SK-N-SH (cell line): ENCODE data around the gene TEX38. TPM values are rescaled to one million over a fixed set of nuclear protein-coding genes. Genes with fewer than 3 reads are reported as not detected.

Source experiments
- CTCF ChIA-PET: fragments of 300-600, 350-600 bp; formaldehyde crosslinking; extraction: SDS; loops from one replicate; lab custom pipeline; 2021; lab: Yijun Ruan, JAX
- POLR2A ChIA-PET: fragments of 350-600 bp; sonication (Branson Sonifier 250); formaldehyde crosslinking; extraction: SDS; loops from one replicate; lab custom pipeline; 2020; ENCODE audit warnings: antibody characterized with exemption, inconsistent platforms; lab: Yijun Ruan, JAX
- DNase-seq: peaks from one replicate; pipeline ENCODE4 v3.0.0; 2012
- H2AFZ ChIP-seq: fragments of 200-600 bp; sonication (generic); 2 replicates; pipeline ENCODE4 v1.8.1; 2016; ENCODE audit warnings: antibody characterized with exemption, mild to moderate bottlenecking, low read depth
- H3F3A ChIP-seq: fragments of 200-600 bp; sonication (generic); replicated peaks from 2 replicates; pipeline ENCODE3; 2016; ENCODE audit warnings: antibody characterized with exemption, mild to moderate bottlenecking; ENCODE audit not compliant: insufficient read depth
- H3K27ac ChIP-seq, 2 experiments: fragments of 200-500 bp in 1 of 2; fragments of 200-600 bp in 1 of 2; sonication (Bioruptor generic) in 1 of 2; sonication (generic), shearing (Covaris generic) in 1 of 2; 2 replicates each; pipeline versions ENCODE4 v1.5.1 to v1.6.1; 2014 to 2016; ENCODE audit warnings: low read depth in 2 of 2, inconsistent platforms in 1 of 2, low read length in 1 of 2, mild to moderate bottlenecking in 1 of 2, mixed read lengths in 1 of 2
- H3K27me3 ChIP-seq: fragments of 200-600 bp; sonication (generic), shearing (Covaris generic); 2 replicates; pipeline ENCODE4 v1.6.1; 2016; ENCODE audit warnings: mixed run types; ENCODE audit not compliant: insufficient read depth
- H3K36me3 ChIP-seq, 2 experiments: fragments of 200-500 bp in 1 of 2; fragments of 200-600 bp in 1 of 2; sonication (Bioruptor generic) in 1 of 2; sonication (generic) in 1 of 2; replicated peaks in 1 of 2; 2 replicates each; pipeline versions ENCODE3 to v1.5.1; 2014 to 2016; ENCODE audit warnings: low read length in 1 of 2, mild to moderate bottlenecking in 1 of 2; ENCODE audit not compliant: insufficient read depth in 2 of 2, control insufficient read depth in 1 of 2
- H3K4me1 ChIP-seq, 2 experiments: fragments of 200-500 bp in 1 of 2; fragments of 200-600 bp in 1 of 2; sonication (Bioruptor generic) in 1 of 2; sonication (generic), shearing (Covaris generic) in 1 of 2; 2 replicates each; pipeline versions ENCODE4 v1.5.1 to v1.6.1; 2014 to 2016; ENCODE audit warnings: low read depth in 1 of 2, low read length in 1 of 2, mixed run types in 1 of 2; ENCODE audit not compliant: insufficient read depth in 2 of 2, control insufficient read depth in 1 of 2
- H3K4me2 ChIP-seq: fragments of 200-600 bp; sonication (generic), shearing (Covaris generic); 2 replicates; pipeline ENCODE4 v1.6.1; 2017; ENCODE audit warnings: mixed run types
- H3K4me3 ChIP-seq, 2 experiments: fragments of 200-500 bp in 1 of 2; fragments of 200-600 bp in 1 of 2; sonication (Bioruptor generic) in 1 of 2; sonication (generic), shearing (Covaris generic) in 1 of 2; 2 replicates each; pipeline versions ENCODE4 v1.5.1 to v1.8.1; 2014 to 2016; ENCODE audit warnings: low read depth in 2 of 2, inconsistent platforms in 1 of 2, low read length in 1 of 2, mild to moderate bottlenecking in 1 of 2, mixed read lengths in 1 of 2, moderate library complexity in 1 of 2
- H3K79me2 ChIP-seq: fragments of 200-600 bp; sonication (generic); 2 replicates; pipeline ENCODE4 v1.8.1; 2017; ENCODE audit warnings: mild to moderate bottlenecking; ENCODE audit not compliant: insufficient read depth
- H3K9ac ChIP-seq: fragments of 200-600 bp; sonication (generic); 2 replicates; pipeline ENCODE4 v1.6.1; 2017; ENCODE audit warnings: mixed run types
- H3K9me2 ChIP-seq: fragments of 200-600 bp; sonication (generic); 2 replicates; pipeline ENCODE4 v1.6.1; 2017; ENCODE audit warnings: mixed run types
- H3K9me3 ChIP-seq: fragments of 200-600 bp; sonication (generic); 2 replicates; pipeline ENCODE4 v1.6.1; 2017; ENCODE audit warnings: mixed run types, mild to moderate bottlenecking, moderate library complexity
- H4K20me1 ChIP-seq: fragments of 200-600 bp; sonication (generic); 2 replicates; pipeline ENCODE4 v1.6.1; 2017; ENCODE audit warnings: mild to moderate bottlenecking, mixed run types; ENCODE audit not compliant: insufficient read depth
- CHD2 ChIP-seq: fragments of 150-350 bp; IDR thresholded peaks from 2 replicates; pipeline ENCODE4 v1.6.1; 2018; ENCODE audit warnings: low read length; ENCODE audit not compliant: partially characterized antibody
- CTCF ChIP-seq: fragments of 200-600 bp; sonication (generic); IDR thresholded peaks from 2 replicates; pipeline ENCODE4 v1.6.1; 2017; ENCODE audit warnings: antibody characterized with exemption, mild to moderate bottlenecking, moderate library complexity
- ELF1 ChIP-seq: IDR thresholded peaks from 2 replicates; pipeline ENCODE4 v1.4.0; 2012
- EP300 ChIP-seq, 2 experiments: IDR thresholded peaks; 2 replicates each; pipeline versions ENCODE4 v1.4.0 to v1.6.1; 2012; ENCODE audit warnings: borderline replicate concordance in 1 of 2, low read depth in 1 of 2, low read length in 1 of 2
- FOSL2 ChIP-seq: IDR thresholded peaks from 2 replicates; pipeline ENCODE4 v1.4.0; 2012; ENCODE audit warnings: low read depth, mild to moderate bottlenecking, moderate library complexity, borderline replicate concordance
- FOXJ3 ChIP-seq: sonication (generic); formaldehyde crosslinking; IDR thresholded peaks from 2 replicates; pipeline ENCODE4 v1.5.1; 2020; ENCODE audit warnings: mild to moderate bottlenecking, missing genetic modification reagents
- FOXM1 ChIP-seq: IDR thresholded peaks from 2 replicates; pipeline ENCODE4 v1.4.0; 2012; ENCODE audit warnings: low read depth, mild to moderate bottlenecking
- GABPA ChIP-seq: IDR thresholded peaks from 2 replicates; pipeline ENCODE4 v1.4.0; 2012; ENCODE audit warnings: low read depth, mild to moderate bottlenecking
- GATA2 ChIP-seq: sonication (generic); formaldehyde crosslinking; IDR thresholded peaks from 2 replicates; pipeline ENCODE4 v1.5.0; 2020; ENCODE audit warnings: mild to moderate bottlenecking, missing genetic modification reagents
- IRF3 ChIP-seq: fragments of 150-350 bp; IDR thresholded peaks from 2 replicates; pipeline ENCODE4 v1.6.1; 2016; ENCODE audit warnings: mild to moderate bottlenecking, low read depth, low read length
- JUND ChIP-seq: IDR thresholded peaks from 2 replicates; pipeline ENCODE4 v1.4.0; 2012
- MAX ChIP-seq: IDR thresholded peaks from 2 replicates; pipeline ENCODE4 v1.4.0; 2012; ENCODE audit warnings: low read depth
- MEF2A ChIP-seq: IDR thresholded peaks from 2 replicates; pipeline ENCODE4 v1.4.0; 2012; ENCODE audit warnings: low read depth, borderline replicate concordance
- MXI1 ChIP-seq: IDR thresholded peaks from 2 replicates; pipeline ENCODE4 v1.6.1; 2012; ENCODE audit warnings: mild to moderate bottlenecking, low read depth, low read length, improper control_type of control experiment
- NFIC ChIP-seq: IDR thresholded peaks from 2 replicates; pipeline ENCODE4 v1.4.0; 2012; ENCODE audit warnings: borderline replicate concordance
- PBX3 ChIP-seq: IDR thresholded peaks from 2 replicates; pipeline ENCODE4; 2012
- POLR2AphosphoS5 ChIP-seq: IDR thresholded peaks from 2 replicates; pipeline ENCODE4 v1.6.1; 2012; ENCODE audit warnings: low read depth, low read length
- RAD21 ChIP-seq: IDR thresholded peaks from 2 replicates; pipeline ENCODE4 v1.6.1; 2012; ENCODE audit warnings: mild to moderate bottlenecking, low read length
- RXRA ChIP-seq: IDR thresholded peaks from 2 replicates; pipeline ENCODE4 v1.4.0; 2012; ENCODE audit warnings: low read depth, mild to moderate bottlenecking, borderline replicate concordance
- TEAD4 ChIP-seq: IDR thresholded peaks from 2 replicates; pipeline ENCODE4 v1.4.0; 2012; ENCODE audit warnings: mild to moderate bottlenecking, borderline replicate concordance; ENCODE audit not compliant: insufficient read depth
- YY1 ChIP-seq: IDR thresholded peaks from 2 replicates; pipeline ENCODE4 v1.4.0; 2012; ENCODE audit warnings: low read depth, mild to moderate bottlenecking
- ZBTB33 ChIP-seq: IDR thresholded peaks from 2 replicates; pipeline ENCODE4 v1.4.0; 2012; ENCODE audit warnings: low read depth, borderline replicate concordance
- WGBS: methylation state at CpG from one replicate; pipeline ENCODE4 v1.1.6; 2017; ENCODE audit warnings: low lambda C conversion rate; 5-methylcytosine and 5-hydroxymethylcytosine counted together
- polyA plus RNA-seq, 3 experiments: library from polyadenylated mRNA; depleted of rRNA; stranded (reverse); fragments of >200 nt; gene quantifications; 2 replicates each; pipeline ENCODE4 v1.2.3, GENCODE V29; 2012

TEX38 gene
- polyA plus RNA-seq, 1 of the 3 experiments (the other 2 are of a cell fraction), result 0.07 TPM

- Histone ChIP-seq H3K9me3 (no peaks in the 10 kb centered on the region), H2AFZ (no peak overlapping the region), H3K27ac (no peak overlapping the region), H3K27me3 (no peaks in the 10 kb centered on the region), H3K4me3 (no peak overlapping the region), H3K4me1 (no peaks in the 10 kb centered on the region), H3K9ac (no peak overlapping the region), H4K20me1 (no peaks in the 10 kb centered on the region), H3F3A (peaks cover 4% of the 10 kb centered on the region), H3K79me2 (no peaks in the 10 kb centered on the region), H3K36me3 (peaks cover 49 to 58% of the 10 kb centered on the region in 2 experiments), H3K4me2 (no peak overlapping the region), H3K9me2 (no peaks in the 10 kb centered on the region)
- CTCF ChIA-PET, result interaction anchor here (1.0 to 1.8 kb wide), 4 partner anchors 8 to 143 kb away, joined by 3 to 4 read pairs (median 3); partner anchors contain the start of gene MOB3C
- POLR2A ChIA-PET, result interaction anchor here (0.6 kb wide), 1 partner anchor 72 kb away, joined by 3 read pairs; the partner anchor contains the start of gene MKNK1
- TF ChIP-seq GATA2 (CRISPR knock-in tag) (no peak), PBX3 (no peak), RAD21 (no peak), GABPA (no peak), FOXJ3 (CRISPR knock-in tag) (no peak), MXI1 (no peak), TEAD4 (no peak), FOXM1 (no peak), EP300 (IDR thresholded peaks at IDR 0.05; ENCODE audit: borderline replicate concordance in 1 of 2, low read depth in 1 of 2, low read length in 1 of 2) (no peak), CTCF (no peak)
- DNase-seq, result no peak
- 84% methylated on average over 1 of the region's 1 CpG for WGBS
Observed at GRCh38 chr1:46676531-46676930, 4.9 kb downstream of the TEX38 start.

- no peak overlapping the region for H3K4me3 ChIP-seq
- peaks cover 57 to 67% of the 10 kb centered on the region in 2 experiments for H3K36me3 ChIP-seq
- no peak overlapping the region for H2AFZ ChIP-seq
- H3K27me3 ChIP-seq, result no peaks in the 10 kb centered on the region
- ChIA-PET POLR2A (no interaction called here), CTCF (interaction anchor here (1.0 to 1.8 kb wide), 8 partner anchors 9 to 235 kb away, joined by 3 to 4 read pairs (median 3); no protein-coding TSS in a partner anchor)
- H4K20me1 ChIP-seq, result no peaks in the 10 kb centered on the region
- DNase-seq, result no peak
- H3K79me2 ChIP-seq, result no peaks in the 10 kb centered on the region
- no peak overlapping the region for H3K4me2 ChIP-seq
- H3K4me1 ChIP-seq, result no peaks in the 10 kb centered on the region
- no peak overlapping the region for H3K27ac ChIP-seq
- 94% methylated on average over 1 of the region's 1 CpG for WGBS
- no peaks in the 10 kb centered on the region for H3K9me3 ChIP-seq
- no peak overlapping the region for H3K9ac ChIP-seq
- no peaks in the 10 kb centered on the region for H3K9me2 ChIP-seq
- peaks cover 4% of the 10 kb centered on the region for H3F3A ChIP-seq
- TF ChIP-seq YY1 (no peak), ELF1 (no peak), ZBTB33 (no peak), TEAD4 (no peak), RXRA (no peak), FOXJ3 (CRISPR knock-in tag) (no peak), JUND (no peak), MAX (no peak), IRF3 (no peak), CHD2 (no peak), RAD21 (no peak), POLR2AphosphoS5 (no peak), FOSL2 (no peak), MEF2A (no peak), PBX3 (no peak), NFIC (no peak)
Observed at GRCh38 chr1:46677339-46677738, 5.7 kb downstream of the TEX38 start.
